HEK293T (cell line): ENCODE measurements around the gene SULT1A2.

Source experiments
- BHLHE40 ChIP-seq: fragments of 450-650 bp; IDR thresholded peaks from 2 replicates; pipeline ENCODE4 v1.6.1; 2016; ENCODE audit warnings: mild to moderate bottlenecking, moderate library complexity, borderline replicate concordance
- CTBP1 ChIP-seq: fragments of 450-650 bp; IDR thresholded peaks from 2 replicates; pipeline ENCODE4 v1.6.1; 2016; ENCODE audit warnings: borderline replicate concordance
- ELF4 ChIP-seq: fragments of 450-650 bp; IDR thresholded peaks from 2 replicates; pipeline ENCODE4 v1.6.1; 2017; ENCODE audit warnings: antibody characterized with exemption
- FOXA1 ChIP-seq: fragments of 450-650 bp; IDR thresholded peaks from 2 replicates; pipeline ENCODE4 v1.6.1; 2016; ENCODE audit warnings: mild to moderate bottlenecking
- FOXK2 ChIP-seq: fragments of 450-650 bp; IDR thresholded peaks from 2 replicates; pipeline ENCODE4 v1.6.1; 2016; ENCODE audit warnings: mild to moderate bottlenecking
- FOXM1 ChIP-seq: fragments of 450-650 bp; IDR thresholded peaks from 2 replicates; pipeline ENCODE4 v1.6.1; 2017; ENCODE audit warnings: mild to moderate bottlenecking, borderline replicate concordance
- HDGF ChIP-seq: fragments of 450-650 bp; IDR thresholded peaks from 2 replicates; pipeline ENCODE4 v1.6.1; 2017; ENCODE audit warnings: antibody characterized with exemption, borderline replicate concordance
- NFRKB ChIP-seq: fragments of 450-650 bp; IDR thresholded peaks from 2 replicates; pipeline ENCODE4 v1.6.1; 2016; ENCODE audit warnings: mild to moderate bottlenecking, moderate library complexity
- PKNOX1 ChIP-seq: fragments of 450-650 bp; IDR thresholded peaks from 2 replicates; pipeline ENCODE4 v1.6.1; 2016
- SP1 ChIP-seq: fragments of 450-650 bp; IDR thresholded peaks from 2 replicates; pipeline ENCODE4 v1.6.1; 2017
- SUZ12 ChIP-seq: fragments of 450-650 bp; IDR thresholded peaks from 2 replicates; pipeline ENCODE4 v1.6.1; 2016; ENCODE audit warnings: mild to moderate bottlenecking
- ZNF384 ChIP-seq: fragments of 450-650 bp; IDR thresholded peaks from 2 replicates; pipeline ENCODE4 v1.6.1; 2016

GRCh38 chr16:28569968-28570752 is 26.7 kb downstream of the SULT1A2 start:
- TF ChIP-seq SUZ12 (no peak), BHLHE40 (no peak), FOXA1 (no peak), ELF4 (no peak), FOXK2 (no peak), SP1 (no peak), FOXM1 (no peak), CTBP1 (no peak), HDGF (no peak), NFRKB (no peak), PKNOX1 (no peak), ZNF384 (no peak)
